ENCODE results near the gene NUCB2.

NUCB2 gene

DNA sequence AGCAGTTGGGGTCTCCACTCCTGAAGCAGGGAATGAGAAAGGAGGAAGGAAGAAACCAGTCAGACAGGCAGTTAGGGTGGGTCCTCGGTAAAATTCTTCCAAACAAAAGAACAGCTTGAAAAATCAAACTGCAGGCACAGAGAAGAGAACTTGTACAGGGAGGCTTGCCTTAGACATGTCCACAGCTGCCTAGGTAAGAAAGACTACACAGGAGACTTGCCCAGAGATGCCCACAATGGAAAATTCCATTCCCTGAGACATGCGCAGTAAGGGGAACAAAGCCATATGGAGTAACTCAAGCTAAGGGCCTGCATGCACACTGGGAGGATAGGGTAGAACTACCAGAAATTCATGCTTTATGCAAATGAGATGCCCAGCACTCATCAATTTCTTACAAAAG is 102.1 kb downstream of the NUCB2 start:
- in situ Hi-C loops (cut with MboI; ENCODE audit: low sequenced_read_pairs), result loop anchor here (25.0 kb wide), 1 partner anchor 134 kb away; no protein-coding TSS in a partner anchor

DNA sequence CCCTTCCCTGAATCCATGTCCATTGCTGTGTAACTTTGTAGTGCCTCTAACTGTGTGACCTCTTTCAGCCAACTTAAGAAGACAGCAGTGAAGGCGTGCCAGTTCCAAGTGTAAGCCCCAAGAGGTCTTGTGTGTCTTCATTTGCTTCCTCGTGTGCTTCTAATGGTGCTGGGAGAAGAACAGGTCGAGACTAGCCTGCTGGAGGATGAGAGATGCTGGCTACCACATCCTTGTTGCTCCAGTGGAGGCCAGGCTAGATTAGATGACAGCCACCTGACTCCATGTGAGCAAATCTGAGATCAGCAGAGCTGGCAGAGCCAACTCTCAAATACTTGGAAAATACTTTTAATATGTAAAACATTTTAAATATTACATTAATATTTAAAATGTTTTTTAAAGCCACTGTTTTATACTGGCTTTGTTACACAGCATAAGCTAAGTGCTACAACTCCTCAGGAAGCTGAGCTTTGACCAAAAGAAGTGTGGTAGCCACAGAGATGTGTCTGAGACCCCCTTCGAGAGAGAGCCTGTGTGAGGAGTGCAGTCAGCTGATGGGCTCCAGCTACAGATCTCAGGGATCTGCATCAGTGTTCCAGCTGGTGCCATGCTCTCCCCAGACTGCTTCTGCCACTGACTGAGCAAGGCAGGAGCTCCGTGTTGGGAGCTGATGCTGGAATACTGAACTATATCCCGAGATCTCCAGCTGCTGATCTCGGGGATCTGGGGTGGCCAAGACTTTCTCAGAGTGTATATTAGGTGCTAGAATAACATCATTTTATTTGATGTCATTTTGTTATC is 103.0 kb downstream of the NUCB2 start:
- in situ Hi-C loops (cut with MboI; ENCODE audit: low sequenced_read_pairs), result loop anchor here (25.0 kb wide), 1 partner anchor 133 kb away; no protein-coding TSS in a partner anchor

DNA sequence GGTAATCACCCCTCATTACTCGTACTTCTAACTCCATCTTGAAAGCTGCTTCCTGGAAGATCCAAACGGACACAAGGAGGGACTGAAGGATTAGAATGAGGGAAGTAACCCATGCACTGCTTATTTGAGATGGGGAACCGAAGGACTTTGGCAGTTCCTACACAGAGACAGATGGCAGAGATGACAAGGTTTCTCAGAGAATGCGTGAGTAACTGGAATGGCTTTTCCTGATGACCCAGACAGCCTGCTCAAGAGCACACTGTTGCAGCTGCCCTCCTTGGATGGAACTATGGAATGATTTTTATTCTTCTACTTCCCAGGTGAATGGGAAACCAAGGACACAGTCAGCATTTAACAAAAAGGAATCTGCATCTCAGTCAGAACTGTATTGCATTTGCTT is 104.6 kb downstream of the NUCB2 start:
- in situ Hi-C loops (cut with MboI; ENCODE audit: low sequenced_read_pairs), result loop anchor here (25.0 kb wide), 1 partner anchor 131 kb away; no protein-coding TSS in a partner anchor

Measured in HL-60/S4 treated with phorbol 12-myristate 13-acetate at 8.2 ng/mL for 4 days and 3 days (cell line).